WI38 (cell line): ENCODE results near the gene TMEM259.

ENCODE experiments used
- H3K4me3 ChIP-seq: 2 replicates; pipeline ENCODE4 v1.5.1; 2011; ENCODE audit warnings: low read depth, mild to moderate bottlenecking, control low read depth, low read length
- CTCF ChIP-seq: IDR thresholded peaks from 2 replicates; pipeline ENCODE4 v1.5.1; 2012; ENCODE audit warnings: low read depth, mild to moderate bottlenecking, control low read depth, low read length

Gene TMEM259

GRCh38 chr19:1020868-1021425, at the start of gene TMEM259:
TMEM259 (minus strand) TSS chr19:1021123; CDS start chr19:1020996, 127 bp downstream.
- no peak for TF ChIP-seq CTCF
- H3K4me3 ChIP-seq = peak within 1 kb of the TSS; percentile 88

DNA sequence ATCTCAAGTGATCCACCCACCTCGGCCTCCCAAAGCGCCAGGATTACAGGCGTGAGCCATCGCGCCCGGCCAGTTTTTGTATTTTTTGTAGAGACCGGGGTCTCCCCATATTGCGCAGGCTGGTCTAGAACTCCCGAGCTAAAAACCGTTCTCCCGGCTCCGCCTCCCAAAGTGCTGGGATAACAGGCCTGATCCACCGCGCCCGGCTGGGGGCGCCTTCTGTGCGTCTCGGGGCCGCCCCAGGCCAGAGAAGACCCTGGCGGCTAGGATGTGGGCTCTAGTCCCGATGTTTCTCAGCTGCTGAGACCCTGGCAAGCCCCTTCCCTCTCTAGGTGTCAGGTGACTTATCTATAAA, 49.6 kb upstream of the TMEM259 start:
- H3K4me3 ChIP-seq = no peak overlapping the region
- no peak for TF ChIP-seq CTCF

GRCh38 chr19:1069009-1069779, 48.3 kb upstream of the TMEM259 start:
- no peak overlapping the region for H3K4me3 ChIP-seq
- TF ChIP-seq CTCF = no peak

GRCh38 chr19:1068009-1069001, 47.4 kb upstream of the TMEM259 start:
- H3K4me3 ChIP-seq = no peak overlapping the region

DNA sequence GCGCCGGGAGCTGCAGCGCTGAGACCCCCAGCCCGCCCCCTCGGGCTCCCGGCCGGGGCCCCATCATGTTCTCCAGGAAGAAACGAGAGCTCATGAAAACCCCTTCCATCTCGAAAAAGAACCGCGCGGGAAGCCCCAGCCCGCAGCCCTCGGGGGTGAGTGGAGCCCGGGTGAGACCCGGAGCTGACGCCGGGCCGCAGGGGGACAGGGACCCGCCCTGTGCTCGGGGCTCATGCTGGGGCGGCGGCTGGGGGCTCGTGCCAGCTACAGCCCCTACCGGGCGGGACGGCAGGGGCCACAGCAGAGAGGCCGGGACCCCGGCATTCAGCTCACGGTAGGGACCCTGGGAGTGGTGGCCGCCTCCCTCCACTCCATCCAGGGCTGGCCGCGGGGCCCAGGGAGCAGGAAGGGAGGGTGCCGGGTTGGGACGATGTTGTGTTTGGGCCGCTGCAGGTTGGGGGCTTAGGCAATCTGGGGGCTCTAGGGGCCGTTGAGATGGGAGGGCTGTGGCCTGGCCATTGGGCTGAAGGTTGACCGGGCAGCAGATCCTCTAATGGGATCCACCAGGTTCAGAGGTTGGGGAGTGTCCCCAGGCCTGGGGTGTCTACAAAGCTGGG, 46.5 kb upstream of the TMEM259 start:
- no peak for TF ChIP-seq CTCF
- H3K4me3 ChIP-seq = peak overlapping the region; percentile 40

More at GRCh38 chr19:1068009-1069001, 47.4 kb upstream of the TMEM259 start:
- TF ChIP-seq CTCF = no peak

- TF ChIP-seq CTCF = no peak
- H3K4me3 ChIP-seq = peak within 1 kb of the TSS; percentile 40
These were observed 45.9 kb upstream of the TMEM259 start, which contains the start of gene ARHGAP45 for GRCh38 chr19:1066748-1067340. ARHGAP45 (plus strand) TSS chr19:1067167; CDS start chr19:1067406, 239 bp downstream.
